AG08395 (cell line): ENCODE results near the gene B3GALT6.

ENCODE experiments used
- DNase-seq: peaks from one replicate; pipeline ENCODE4 v3.0.0; 2012; ENCODE audit warnings: mixed read lengths, low spot score

B3GALT6 gene

GRCh38 chr1:1200876-1201810 lies 30.9 kb upstream of the B3GALT6 start:
- peak; percentile 53 for DNase-seq

DNA sequence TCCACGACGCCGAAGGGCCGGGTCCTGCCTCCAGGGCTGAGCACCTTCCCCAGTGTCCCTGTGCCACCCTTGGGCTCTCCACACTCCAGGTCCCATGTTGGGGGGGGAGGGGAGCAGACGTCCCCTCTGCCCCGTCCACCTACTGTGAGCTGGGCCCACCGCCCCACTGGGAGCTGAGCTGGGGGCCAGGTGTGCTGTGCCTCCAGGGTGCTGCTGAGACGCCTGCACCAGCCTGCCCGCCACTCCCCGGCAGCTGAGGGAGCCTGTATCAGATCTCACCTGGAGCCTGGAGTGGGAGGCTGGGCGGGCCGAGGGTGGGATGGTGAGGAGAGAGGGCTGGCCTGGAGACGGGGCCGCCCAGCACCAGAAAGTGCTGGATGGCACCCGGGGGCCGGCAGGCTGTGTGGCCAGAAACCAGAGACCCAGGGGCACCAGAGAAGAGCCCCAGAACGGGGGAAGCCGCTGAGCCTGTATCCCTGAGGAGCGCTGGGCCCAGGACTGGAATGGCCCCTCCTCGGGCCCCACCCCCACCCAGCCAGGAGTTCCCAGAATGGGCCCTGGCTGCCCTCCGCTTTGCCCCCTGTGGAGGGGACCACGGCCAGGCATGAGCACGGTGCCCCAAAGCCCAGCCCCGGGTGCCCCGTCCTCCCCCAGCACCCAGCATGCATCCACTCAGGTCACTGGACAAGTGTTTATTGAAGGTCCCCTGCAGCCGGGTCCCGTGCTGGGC lies 29.0 kb upstream of the B3GALT6 start:
- DNase-seq: no peak

- no peak for DNase-seq
Observed at GRCh38 chr1:1203561-1204424, 28.2 kb upstream of the B3GALT6 start.

- DNase-seq: no peak
Observed at GRCh38 chr1:1204425-1204920, 27.6 kb upstream of the B3GALT6 start.

DNA sequence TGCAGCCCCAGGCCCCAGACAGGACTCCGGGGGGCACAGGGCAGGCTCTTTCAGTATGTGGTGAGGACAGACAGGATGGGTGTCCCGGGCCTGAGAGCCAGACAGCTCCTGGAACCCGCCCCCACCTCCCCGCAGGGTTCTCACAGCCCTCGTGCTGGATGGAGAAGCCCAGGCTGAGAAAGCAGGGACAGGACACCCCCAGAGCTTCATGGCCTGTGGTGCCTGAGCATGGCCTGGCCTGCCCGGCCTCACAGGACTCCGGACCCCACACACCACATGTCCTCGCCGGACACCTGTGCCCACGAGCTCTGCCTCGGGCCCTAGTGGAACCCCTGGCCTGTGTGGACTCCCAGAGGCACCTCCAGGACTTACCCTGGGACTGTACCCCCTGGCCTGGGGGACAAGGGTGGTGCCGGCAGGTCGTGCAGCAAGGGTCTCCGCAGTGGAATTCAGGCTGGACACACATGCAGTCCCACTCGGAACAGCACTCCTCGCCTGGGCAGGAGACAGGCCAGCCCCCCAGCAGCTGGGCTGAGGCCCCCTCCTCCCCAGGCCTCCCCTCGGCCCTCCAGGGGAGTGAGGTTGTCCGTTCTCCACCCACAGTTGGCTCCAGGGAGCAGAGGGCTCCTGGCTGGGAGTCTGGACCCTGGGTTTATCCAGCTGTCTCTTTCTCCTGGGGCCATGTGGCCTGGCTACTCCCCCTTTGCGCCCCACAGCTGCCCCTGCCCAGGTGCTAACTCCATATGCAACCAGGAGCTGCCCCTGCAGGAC lies 26.9 kb upstream of the B3GALT6 start:
- DNase-seq: no peak

DNA sequence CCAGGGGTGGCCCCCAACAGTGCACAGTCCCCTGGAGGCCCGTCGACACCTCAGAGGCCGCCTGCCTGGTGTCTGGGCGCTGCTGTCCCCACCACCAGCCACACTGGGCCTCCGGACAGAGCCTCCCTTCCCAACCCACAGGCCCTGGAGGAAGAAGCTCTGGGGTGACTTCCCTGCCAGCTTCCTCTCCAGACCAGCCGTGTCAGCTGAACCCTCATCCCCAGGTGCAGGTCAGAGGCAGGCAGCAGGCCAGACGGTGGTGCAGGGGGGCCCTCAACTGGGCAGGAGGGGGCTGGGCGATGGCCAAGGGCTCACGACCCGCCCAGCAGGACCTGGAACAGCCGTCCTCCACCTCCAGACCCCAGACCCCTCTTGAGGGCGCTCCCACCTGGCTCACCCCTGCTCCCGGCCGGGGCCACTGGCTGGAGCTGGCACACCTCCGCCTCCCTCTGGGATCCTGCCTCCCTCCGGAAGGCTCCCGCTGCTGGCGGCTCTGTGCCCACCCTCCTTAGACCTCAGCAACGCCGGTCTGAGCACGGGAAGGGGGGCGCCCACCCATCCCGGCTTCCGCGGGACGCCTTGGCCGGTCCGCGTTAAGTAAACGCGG lies 26.2 kb upstream of the B3GALT6 start:
- DNase-seq: no peak

DNA sequence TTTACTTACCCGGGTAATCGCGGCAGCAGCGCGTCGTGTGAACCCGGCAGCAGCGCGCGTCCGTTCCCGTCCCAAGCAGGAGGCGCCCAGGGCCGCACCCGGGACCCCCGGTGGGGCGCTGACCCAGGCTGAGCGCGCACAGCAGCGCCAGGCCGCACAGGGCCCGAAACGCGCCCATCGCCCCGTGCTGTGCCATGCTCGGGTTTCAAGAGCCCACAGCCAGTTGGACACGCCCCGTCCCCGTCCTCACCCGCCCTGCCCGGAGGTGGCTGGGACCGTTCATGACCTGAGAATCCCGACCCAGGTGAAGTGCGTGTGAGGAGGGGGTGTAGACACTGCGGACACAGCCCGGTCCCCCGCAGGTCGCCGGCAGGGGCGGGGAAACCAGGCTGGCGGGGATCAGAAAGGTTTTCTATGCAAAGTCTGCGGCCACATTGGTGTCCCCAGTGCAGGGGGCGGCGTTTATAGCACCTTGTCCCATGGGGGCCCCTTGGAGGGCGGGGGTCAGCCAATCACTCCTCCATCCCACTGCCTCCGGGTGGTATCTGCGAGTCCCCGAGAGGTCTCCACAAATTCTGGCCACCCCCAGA lies 25.6 kb upstream of the B3GALT6 start, which contains the start of gene TNFRSF18:
TSS of gene TNFRSF18 (minus strand) at position 217 of the 590 bp plus-strand sequence. CDS start at position 196, 21 bp downstream.
- DNase-seq: no peak

DNA sequence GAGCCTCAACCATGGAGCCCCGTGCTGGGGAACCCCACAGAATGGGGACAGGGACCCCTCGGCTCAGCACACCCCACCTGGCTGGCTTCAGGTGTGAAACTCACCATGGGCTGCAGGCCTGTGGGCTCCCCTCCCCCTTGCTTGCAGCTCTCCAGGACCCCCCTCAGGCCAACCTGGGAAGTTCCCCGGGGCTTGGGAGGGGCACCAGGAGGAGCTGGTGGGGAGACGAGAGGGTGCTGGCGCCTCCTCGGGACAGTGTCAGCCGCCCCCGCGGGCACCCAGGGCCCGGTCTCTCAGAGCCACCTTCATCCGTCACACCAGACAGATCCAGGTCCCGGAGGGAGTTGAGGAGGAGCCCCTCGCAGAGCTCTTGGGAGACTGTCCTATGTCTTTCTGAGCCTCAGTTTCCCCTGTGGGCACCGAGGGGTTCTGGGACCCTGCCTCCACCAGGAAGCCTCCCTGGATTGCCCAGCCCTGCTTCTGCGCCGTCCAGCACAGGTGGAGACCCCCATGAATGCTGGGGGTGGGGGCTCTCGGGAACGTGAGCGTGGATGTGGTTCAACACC lies 25.0 kb upstream of the B3GALT6 start:
- no peak for DNase-seq

GRCh38 chr1:1207571-1207892 lies 24.5 kb upstream of the B3GALT6 start:
- no peak for DNase-seq

DNA sequence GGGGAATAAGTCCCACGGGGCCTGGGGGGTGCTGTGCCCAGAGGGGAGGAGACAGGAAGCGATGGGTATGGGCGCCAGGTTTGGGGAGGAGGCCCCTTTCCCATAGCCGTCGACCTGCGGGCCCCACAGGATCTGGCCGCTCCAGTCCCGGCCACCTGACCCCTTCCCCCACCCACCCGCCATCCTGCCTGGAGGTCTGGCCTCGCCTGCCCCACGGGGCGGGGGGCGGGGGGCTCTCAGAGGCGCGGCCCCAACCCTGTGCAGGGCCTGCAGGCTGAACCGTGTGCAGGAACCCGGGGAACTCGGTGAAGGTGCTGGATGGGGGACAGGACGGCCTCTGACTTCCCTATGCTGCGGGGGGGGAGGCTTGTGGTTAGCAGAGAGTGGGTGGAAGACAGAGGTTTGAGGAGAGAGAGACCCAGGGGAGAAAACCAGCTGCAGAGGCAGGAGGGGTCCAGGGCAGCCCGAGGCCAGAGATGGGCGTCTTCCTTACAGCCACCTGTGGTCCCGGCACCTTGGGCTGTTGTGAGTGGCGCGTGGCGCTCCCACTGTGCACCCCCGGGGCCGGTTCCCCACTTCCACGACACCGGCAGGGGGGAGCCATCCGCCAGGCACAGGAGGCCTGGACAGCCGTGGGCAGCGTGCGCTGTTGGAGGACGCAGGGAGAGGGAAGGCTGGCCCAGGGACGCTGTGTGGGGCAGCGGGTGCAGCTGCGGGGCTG lies 23.2 kb upstream of the B3GALT6 start:
- DNase-seq: no peak

DNA sequence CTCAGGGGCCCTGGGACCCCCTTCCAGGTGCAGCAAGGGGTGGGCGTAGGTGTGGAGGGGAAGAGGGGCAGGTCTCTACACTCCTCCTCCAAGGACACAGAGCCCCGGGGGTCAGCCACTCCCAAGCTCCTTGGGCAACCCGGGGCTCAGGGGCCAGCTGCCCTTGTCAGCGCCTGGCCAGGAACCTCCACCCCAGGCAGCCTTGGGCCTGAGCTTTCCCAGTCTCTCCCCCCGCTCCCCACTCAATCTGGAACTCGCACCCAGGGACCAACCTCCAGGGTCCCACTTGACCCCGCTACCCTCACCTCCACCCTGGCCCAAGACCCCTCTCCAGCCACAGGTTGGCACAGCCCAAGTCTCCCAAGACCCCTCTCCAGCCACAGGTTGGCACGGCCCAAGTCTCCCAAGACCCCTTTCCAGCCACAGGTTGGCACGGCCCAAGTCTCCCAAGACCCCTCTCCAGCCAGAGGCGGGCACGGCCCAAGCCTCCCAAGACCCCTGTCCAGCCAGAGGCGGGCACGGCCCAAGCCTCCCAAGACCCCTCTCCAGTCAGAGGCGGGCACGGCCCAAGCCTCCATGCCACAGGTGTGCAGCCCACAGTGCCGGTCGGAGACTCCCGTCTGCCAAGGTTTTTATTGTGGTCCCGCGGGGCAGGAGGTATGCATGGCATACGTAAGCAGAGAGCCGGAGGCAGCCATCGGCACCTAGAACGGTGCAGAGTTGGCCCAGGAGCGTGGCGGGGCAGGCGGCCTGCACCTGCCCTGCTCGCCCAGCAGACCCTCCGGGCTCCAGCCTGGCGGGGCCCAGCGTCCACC lies 21.1 kb upstream of the B3GALT6 start:
- no peak for DNase-seq

DNA sequence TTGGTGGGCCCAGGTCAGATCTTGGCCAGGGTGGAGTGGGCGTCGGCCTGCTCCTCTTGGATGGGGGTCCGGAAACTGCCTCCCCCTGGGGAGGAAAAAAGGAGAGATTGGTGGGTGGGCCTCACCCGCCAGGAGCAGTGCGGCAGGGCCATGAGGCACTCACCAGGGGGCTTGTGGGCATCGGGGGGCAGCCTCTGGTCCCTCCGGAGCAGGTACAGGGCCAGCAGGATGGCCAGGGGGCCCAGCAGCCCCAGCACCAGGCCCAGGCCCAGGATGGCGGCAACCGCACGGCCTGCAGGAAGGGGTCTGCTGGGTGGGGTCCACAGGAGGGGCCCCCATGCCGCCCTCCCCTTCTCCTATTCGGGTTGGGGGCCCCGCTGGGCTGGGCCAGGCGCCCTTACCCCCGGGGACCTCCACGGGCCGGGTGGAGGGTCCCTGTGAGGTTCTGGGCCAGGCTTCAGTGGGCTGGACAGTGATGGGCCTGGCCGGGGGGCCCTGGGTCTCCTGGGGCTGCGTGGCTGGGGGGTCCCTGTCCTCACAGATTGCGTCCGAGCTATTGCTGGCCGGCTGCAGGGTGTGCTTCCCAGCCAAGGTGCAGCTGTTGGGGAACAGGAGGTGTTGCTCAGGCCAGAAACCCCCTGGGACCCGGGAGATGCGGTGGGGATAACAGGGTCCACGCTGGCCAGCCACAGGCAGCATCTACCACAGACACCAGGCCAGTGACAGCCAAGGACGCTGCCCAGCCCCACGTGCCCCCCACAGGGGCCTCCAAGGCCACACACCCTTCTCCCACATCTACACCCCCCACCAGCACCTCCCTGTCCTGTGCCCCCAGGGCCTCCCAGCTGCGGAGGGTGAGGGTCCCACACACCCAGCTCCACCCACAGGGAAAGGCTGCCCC lies 20.2 kb upstream of the B3GALT6 start:
- no peak for DNase-seq

GRCh38 chr1:1212780-1213344 lies 19.2 kb upstream of the B3GALT6 start:
- no peak for DNase-seq

DNA sequence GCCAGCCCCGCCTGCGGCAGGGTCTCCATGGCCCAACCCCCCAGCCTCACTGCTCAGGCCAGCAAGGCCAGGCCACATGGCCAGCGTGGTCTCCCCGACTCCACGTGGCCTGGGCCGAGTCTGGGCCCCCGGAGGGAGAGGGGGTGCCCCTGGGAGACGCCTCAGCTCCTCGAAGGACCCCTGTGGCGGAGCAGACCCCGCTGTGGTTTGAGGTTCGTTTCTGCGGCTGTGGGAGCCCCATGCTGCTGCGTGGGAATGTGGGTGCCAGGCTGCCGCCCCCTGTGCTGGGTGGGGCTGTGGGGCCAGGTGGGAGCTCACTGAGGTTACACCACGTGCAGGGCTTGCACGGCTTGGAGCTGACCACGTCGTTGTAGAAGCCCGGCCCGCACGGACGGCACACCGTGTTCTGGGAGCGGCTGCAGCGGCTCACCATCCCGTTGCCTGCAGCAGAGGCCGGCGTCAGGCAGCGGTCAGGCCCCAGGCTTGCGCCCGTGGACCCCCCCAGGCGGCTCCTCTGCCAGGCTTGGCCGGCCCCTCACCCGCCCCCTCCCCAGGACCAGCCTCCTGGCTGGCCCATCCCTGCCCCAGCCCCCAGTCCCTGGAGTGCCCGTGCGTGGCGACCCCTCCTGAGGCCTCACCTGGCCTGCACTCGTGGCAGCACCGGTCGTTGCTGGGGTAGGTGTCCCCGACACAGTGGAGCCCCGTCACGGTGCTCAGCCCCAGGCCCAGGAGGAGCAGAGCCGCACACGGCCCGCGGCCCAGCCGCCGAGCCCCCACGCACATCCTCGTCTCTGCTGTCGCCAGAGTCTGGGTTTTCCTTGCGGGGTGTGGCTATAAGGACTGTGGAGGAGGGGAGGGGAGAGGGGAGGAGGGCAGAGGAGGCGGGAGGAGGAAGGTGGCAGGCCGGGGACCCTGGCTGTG lies 18.4 kb upstream of the B3GALT6 start, which contains the start of gene TNFRSF4:
TSS of gene TNFRSF4 (minus strand) at position 809 of the 921 bp plus-strand sequence. CDS start at position 783, 26 bp downstream.
- no peak for DNase-seq

DNA sequence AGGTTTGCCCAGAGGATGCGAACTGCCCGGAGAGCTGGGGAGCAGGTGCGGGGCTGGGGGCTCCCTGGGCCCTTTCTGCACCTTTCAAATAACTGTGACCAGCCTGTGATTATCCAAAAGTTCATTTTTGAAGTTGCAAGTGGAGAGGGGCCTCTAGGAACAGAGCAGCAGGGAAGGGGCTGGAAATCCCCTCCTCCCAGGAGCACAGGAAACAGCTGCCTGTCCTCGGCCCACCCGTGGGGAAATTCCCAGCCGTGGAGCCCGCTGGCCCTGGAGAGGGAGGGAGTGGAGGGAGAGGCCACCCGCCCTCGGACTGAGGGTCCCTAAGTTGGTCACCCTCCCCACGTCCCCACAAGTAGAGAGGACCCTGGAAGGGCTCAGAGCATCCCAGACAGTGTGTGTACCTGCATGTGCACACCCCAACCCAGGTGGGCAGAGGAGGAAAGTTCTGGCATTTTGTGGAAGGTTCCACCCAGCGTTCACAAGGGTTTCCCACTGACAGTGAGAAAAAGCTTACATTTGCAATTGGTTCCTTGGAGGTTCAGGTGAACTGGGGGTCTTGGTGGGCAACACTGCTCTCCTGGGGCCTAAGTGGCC lies 16.9 kb upstream of the B3GALT6 start:
- no peak for DNase-seq
